IMR-90 (cell line): ENCODE results near the gene ZNRF3. TPM values are rescaled to one million over a fixed set of nuclear protein-coding genes. Genes with fewer than 3 reads are reported as not detected.
A peak's percentile ranks its signal among the peaks of the same experiment; 100 is the strongest.

Experiments
- ATAC-seq: fragments of 200-7000 bp; cut with Tn5 transposase; 2 replicates; pipeline ENCODE4 v1.9.1; 2020; ENCODE audit warnings: low read depth, mild to moderate bottlenecking, moderate library complexity
- BruUV-seq: library from RNA; stranded (reverse); fragments of 400-500 nt; replicated peaks from 2 replicates; lab custom pipeline; 2021; lab: Mats Ljungman, UMichigan
- CTCF ChIA-PET: fragments of 300-600 bp; formaldehyde crosslinking; extraction: SDS; loops from one replicate; lab custom pipeline; 2021; ENCODE audit warnings: antibody characterized with exemption; lab: Yijun Ruan, JAX
- POLR2A ChIA-PET: fragments of 300-600 bp; sonication (Branson Sonifier 250); formaldehyde crosslinking; loops from one replicate; lab custom pipeline; 2022; ENCODE audit warnings: antibody characterized with exemption; ENCODE audit not compliant: unreplicated experiment; lab: Charles Lee
- DNase-seq: peaks from one replicate; pipeline ENCODE4 v3.0.0; 2013
- H2AFZ ChIP-seq: replicated peaks from 2 replicates; pipeline ENCODE3; 2013; ENCODE audit warnings: low read length, mild to moderate bottlenecking; ENCODE audit not compliant: poor library complexity
- H2AK5ac ChIP-seq: 2 replicates; pipeline ENCODE4 v1.6.1; 2013; ENCODE audit warnings: low read depth, low read length, inconsistent platforms
- H2AK9ac ChIP-seq: replicated peaks from 2 replicates; pipeline ENCODE3; 2013; ENCODE audit warnings: mild to moderate bottlenecking, low read depth, low read length, moderate library complexity; ENCODE audit not compliant: poor library complexity
- H2BK120ac ChIP-seq: 2 replicates; pipeline ENCODE4 v1.6.1; 2013; ENCODE audit warnings: low read depth, low read length, inconsistent platforms
- H2BK15ac ChIP-seq: 3 replicates; pipeline ENCODE4 v1.6.1; 2013; ENCODE audit warnings: low read depth, low read length, inconsistent platforms
- H2BK20ac ChIP-seq: 2 replicates; pipeline ENCODE4 v1.6.1; 2013; ENCODE audit warnings: low read depth, mild to moderate bottlenecking, inconsistent platforms, low read length, moderate library complexity
- H2BK5ac ChIP-seq: 2 replicates; pipeline ENCODE4 v1.6.1; 2013; ENCODE audit warnings: mild to moderate bottlenecking, low read depth, low read length, inconsistent platforms; ENCODE audit not compliant: poor library complexity, severe bottlenecking
- H3K14ac ChIP-seq: replicated peaks from 2 replicates; pipeline ENCODE4 v1.6.1; 2013; ENCODE audit warnings: low read depth, low read length, inconsistent platforms
- H3K18ac ChIP-seq: 2 replicates; pipeline ENCODE4 v1.6.1; 2013; ENCODE audit warnings: low read depth, low read length, control low read depth
- H3K23ac ChIP-seq: 2 replicates; pipeline ENCODE4 v1.6.1; 2013; ENCODE audit warnings: low read depth, low read length, inconsistent platforms
- H3K27ac ChIP-seq: 2 replicates; pipeline ENCODE4 v1.5.1; 2013; ENCODE audit warnings: mild to moderate bottlenecking, control low read depth, low read length; ENCODE audit not compliant: insufficient read depth
- H3K27me3 ChIP-seq: 2 replicates; pipeline ENCODE4 v1.6.1; 2013; ENCODE audit warnings: low read length; ENCODE audit not compliant: control insufficient read depth, insufficient read depth
- H3K36me3 ChIP-seq: 2 replicates; pipeline ENCODE4 v1.6.1; 2013; ENCODE audit warnings: low read length, mixed read lengths; ENCODE audit not compliant: control insufficient read depth, insufficient read depth
- H3K4ac ChIP-seq: 2 replicates; pipeline ENCODE4 v1.6.1; 2013; ENCODE audit warnings: low read depth, low read length, inconsistent platforms
- H3K4me1 ChIP-seq: 2 replicates; pipeline ENCODE4 v1.6.1; 2013; ENCODE audit warnings: low read length, mixed read lengths; ENCODE audit not compliant: control insufficient read depth, insufficient read depth
- H3K4me2 ChIP-seq: 2 replicates; pipeline ENCODE4 v1.6.1; 2013; ENCODE audit warnings: low read depth, mild to moderate bottlenecking, control low read depth, low read length, moderate library complexity
- H3K4me3 ChIP-seq: 2 replicates; pipeline ENCODE4 v1.5.1; 2013; ENCODE audit warnings: low read depth, mild to moderate bottlenecking, control low read depth, low read length, moderate library complexity; ENCODE audit not compliant: insufficient read depth
- H3K56ac ChIP-seq: 2 replicates; pipeline ENCODE4 v1.6.1; 2013; ENCODE audit warnings: low read length, inconsistent platforms; ENCODE audit not compliant: insufficient read depth; ENCODE audit errors: extremely low read depth
- H3K79me1 ChIP-seq, 2 experiments: 2 replicates each; pipeline ENCODE4 v1.6.1; 2013; ENCODE audit warnings: low read length in 2 of 2, inconsistent platforms in 1 of 2, low read depth in 1 of 2
- H3K9ac ChIP-seq: 2 replicates; pipeline ENCODE4 v1.6.1; 2013; ENCODE audit warnings: low read depth, low read length, control low read depth
- H3K9me1 ChIP-seq: 2 replicates; pipeline ENCODE4 v1.6.1; 2013; ENCODE audit warnings: low read length, inconsistent platforms; ENCODE audit not compliant: insufficient read depth
- H3K9me3 ChIP-seq: 2 replicates; pipeline ENCODE4 v1.6.1; 2013; ENCODE audit warnings: low read length; ENCODE audit not compliant: control insufficient read depth, insufficient read depth
- H4K20me1 ChIP-seq: 2 replicates; pipeline ENCODE4 v1.6.1; 2013; ENCODE audit warnings: low read length, inconsistent platforms; ENCODE audit not compliant: insufficient read depth
- H4K5ac ChIP-seq: 2 replicates; pipeline ENCODE4 v1.6.1; 2013; ENCODE audit warnings: mild to moderate bottlenecking, low read depth, low read length, control low read depth
- H4K8ac ChIP-seq, 2 experiments: 2 replicates each; pipeline ENCODE4 v1.6.1; 2013; ENCODE audit warnings: low read depth in 2 of 2, low read length in 2 of 2, control low read depth in 1 of 2, inconsistent platforms in 1 of 2
- H4K91ac ChIP-seq: 2 replicates; pipeline ENCODE4 v1.6.1; 2013; ENCODE audit warnings: low read depth, low read length, inconsistent platforms; ENCODE audit not compliant: insufficient read depth
- ELK1 ChIP-seq: fragments of 150-350 bp; IDR thresholded peaks from 2 replicates; pipeline ENCODE4 v1.6.1; 2016; ENCODE audit warnings: low read depth, mild to moderate bottlenecking, low read length, moderate library complexity, borderline replicate concordance
- NFE2L2 ChIP-seq: fragments of 150-350 bp; IDR thresholded peaks from 2 replicates; pipeline ENCODE4 v1.6.1; 2016; ENCODE audit warnings: low read depth, mild to moderate bottlenecking, low read length
- POLR2A ChIP-seq: IDR thresholded peaks from 2 replicates; pipeline ENCODE4 v1.6.1; 2012; ENCODE audit warnings: mild to moderate bottlenecking, low read depth, low read length
- RCOR1 ChIP-seq: IDR thresholded peaks from 2 replicates; pipeline ENCODE4 v1.6.1; 2012; ENCODE audit warnings: mild to moderate bottlenecking, low read length, improper control_type of control experiment; ENCODE audit not compliant: insufficient replicate concordance
- RFX5 ChIP-seq: IDR thresholded peaks from 2 replicates; pipeline ENCODE4 v1.8.0; 2012; ENCODE audit warnings: low read depth, mild to moderate bottlenecking, low read length, moderate library complexity
- USF2 ChIP-seq: fragments of 150-350 bp; IDR thresholded peaks from 2 replicates; pipeline ENCODE4 v1.6.1; 2017; ENCODE audit warnings: mild to moderate bottlenecking, antibody characterized with exemption, low read length, low read depth
- WGBS, 2 experiments: methylation state at CpG; one replicate each; pipeline versions ENCODE4 v1.1.5 to v1.1.7; 2013; ENCODE audit warnings: missing lambda C conversion rate in 2 of 2; ENCODE audit not compliant: insufficient read length in 1 of 2; ENCODE audit errors: extremely low coverage in 2 of 2; 5-methylcytosine and 5-hydroxymethylcytosine counted together
- dilution Hi-C: fragments of 300-500 bp; cut with HindIII; formaldehyde crosslinking; loops from one replicate; pipeline ENCODE4 v1.14.3; 2018; ENCODE audit warnings: low sequenced_read_pairs; ENCODE audit not compliant: unreplicated experiment
- in situ Hi-C: fragments of 300-500 bp; cut with MboI; formaldehyde crosslinking; loops from 3 replicates; pipeline ENCODE4 v1.14.3; 2019; ENCODE audit warnings: low sequenced_read_pairs, inconsistent platforms, mixed read lengths
- intact Hi-C: fragments of 100-400 bp; cut with micrococcal nuclease; formaldehyde crosslinking; loops from 2 replicates; pipeline ENCODE4 v1.10.0; 2022
- polyA plus RNA-seq, 3 experiments: library from polyadenylated mRNA; depleted of rRNA; stranded (reverse); fragments of >200 nt; gene quantifications; 2 replicates each; pipeline ENCODE4 v1.2.3, GENCODE V29; 2012; ENCODE audit warnings: low replicate concordance in 1 of 3
- total RNA-seq: library from RNA; depleted of rRNA; stranded (reverse); fragments of >200 nt; gene quantifications from 2 replicates; pipeline ENCODE4 v1.2.3, GENCODE V29; 2012

Gene ZNRF3
- total and polyA plus RNA-seq, 2 of the 4 experiments (the other 2 are of a cell fraction): 1.4 to 2.4 TPM

GRCh38 chr22:29105468-29105867 lies 222.1 kb downstream of the ZNRF3 start:
- Histone ChIP-seq H3K18ac (no peak overlapping the region), H3K23ac (no peak overlapping the region), H2BK5ac (no peak overlapping the region), H4K20me1 (no peaks in the 10 kb centered on the region), H3K14ac (no peak overlapping the region), H3K9me1 (peaks cover 5% of the 10 kb centered on the region; the same call in 1 of the 2 replicates), H3K9me3 (no peaks in the 10 kb centered on the region), H3K36me3 (peaks cover 2% of the 10 kb centered on the region; the same call in 1 of the 2 replicates), H2BK15ac (no peak overlapping the region), H2BK120ac (no peak overlapping the region), H2BK20ac (no peak overlapping the region), H2AFZ (no peak overlapping the region), H2AK9ac (no peak overlapping the region), H3K4me1 (peaks cover 7% of the 10 kb centered on the region), H3K27ac (no peak overlapping the region), H3K56ac (no peak overlapping the region), H3K4me3 (no peak overlapping the region), H3K9ac (no peak overlapping the region), H2AK5ac (no peak overlapping the region), H4K91ac (no peak overlapping the region), H4K5ac (no peak overlapping the region), H3K27me3 (no peaks in the 10 kb centered on the region), H3K79me1 (no peaks in the 10 kb centered on the region), H3K4me2 (no peak overlapping the region), H3K4ac (no peak overlapping the region), H4K8ac (no peak overlapping the region)
- no TSS peak for BruUV-seq
- no peak for ATAC-seq
- WGBS, 2 experiments: no CpG with 5 or more reads among the region's 2 CpGs
- intact Hi-C loops (no loop called here), in situ Hi-C loops (no loop called here), dilution Hi-C loops (no loop called here)
- peak; percentile 35 for DNase-seq
- POLR2A ChIA-PET: no interaction called here
- CTCF ChIA-PET: no interaction called here
- TF ChIP-seq ELK1 (no peak), RFX5 (no peak), NFE2L2 (no peak), RCOR1 (no peak), USF2 (no peak), POLR2A (no peak)
